ENCODE results near the gene PPP2R5E. TPM values are rescaled to one million over a fixed set of nuclear protein-coding genes. Genes with fewer than 3 reads are reported as not detected.

Gene PPP2R5E
- total and polyA plus RNA-seq, 10 of the 15 experiments (the other 5 are each of a cell fraction or from before 2014, with no cell fraction given): 11.4 to 56.2 (median 22.7) TPM

DNA sequence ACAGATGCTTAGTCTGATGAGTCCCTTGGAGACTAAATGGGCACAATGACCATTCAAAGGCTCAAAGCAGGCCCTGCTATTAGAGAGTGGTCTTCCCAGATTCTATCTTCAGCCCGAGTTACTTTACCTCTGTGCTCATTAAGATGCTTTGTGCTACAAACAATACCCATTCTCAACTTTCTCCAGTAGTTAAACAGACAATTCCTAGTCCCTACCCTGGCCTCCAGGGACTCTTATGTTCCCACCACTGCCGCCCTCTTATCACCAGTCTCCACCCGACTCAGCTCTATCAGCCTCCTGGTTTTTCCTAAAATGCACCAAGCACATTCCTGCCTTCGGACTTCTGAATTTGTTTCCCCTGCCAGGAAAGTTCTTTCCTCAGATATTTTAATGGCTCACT, 198.8 kb downstream of the PPP2R5E start (continued):
- TF ChIP-seq BHLHE40 (IDR thresholded peaks at IDR 0.05; ENCODE audit: borderline replicate concordance in 1 of 2, low read depth in 2 of 2, low read length in 1 of 2) (no peak), RUNX3 (IDR thresholded peaks at IDR 0.05; ENCODE audit: low read length) (no peak), ZBED1 (IDR thresholded peaks at IDR 0.05; ENCODE audit: borderline replicate concordance) (no peak), CHD4 (IDR thresholded peaks at IDR 0.05) (no peak)

DNA sequence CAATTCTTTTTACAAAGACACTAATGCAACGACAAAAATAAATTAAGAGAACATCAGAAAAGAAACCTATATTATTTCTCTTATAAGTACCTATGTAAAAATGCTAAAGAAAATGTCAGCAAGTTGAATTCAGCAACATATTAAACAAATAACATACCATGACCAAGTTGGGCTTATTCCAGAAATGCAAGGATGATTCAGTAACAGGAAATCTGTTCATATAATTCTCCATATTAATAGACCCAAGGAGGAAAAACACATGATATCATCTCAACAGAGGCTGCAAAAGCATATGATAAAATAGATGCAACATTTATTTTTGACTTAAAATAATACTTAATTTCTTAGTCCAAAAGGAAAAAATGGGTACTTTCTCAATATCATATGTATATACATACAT, 199.3 kb downstream of the PPP2R5E start:
- no peaks in the 10 kb centered on the region for H3K79me2 ChIP-seq (ENCODE audit: control insufficient read depth, insufficient read depth, low read length)
- FAIRE-seq (no peak), ATAC-seq (no peak), DNase-seq (ENCODE audit: low read depth, low spot score) (no peak)
- no peak overlapping the region for H3K4me2 ChIP-seq (ENCODE audit: control insufficient read depth, insufficient read depth)
- H2AFZ ChIP-seq (ENCODE audit: control insufficient read depth, low read depth, low read length): no peak overlapping the region
- CTCF ChIA-PET: no interaction called here
- SMC1A ChIA-PET (ENCODE audit: uncharacterized antibody, unreplicated experiment): no interaction called here
- no peaks in the 10 kb centered on the region for H3K36me3 ChIP-seq (ENCODE audit: control insufficient read depth in 2 of 2, insufficient read depth in 2 of 2, low read length in 1 of 2)
- POLR2A ChIA-PET: no interaction called here
- RAD21 ChIA-PET (ENCODE audit: unreplicated experiment): no interaction called here
- intact Hi-C loops (cut with micrococcal nuclease; ENCODE audit: unreplicated experiment) (no loop called here), in situ Hi-C loops (cut with MboI) (no loop called here)
- no peak for TF ChIP-seq PML (IDR thresholded peaks at IDR 0.05; ENCODE audit: low read length)
- H3K4me1 ChIP-seq (ENCODE audit: control insufficient read depth, insufficient read depth, low read length): no peaks in the 10 kb centered on the region
- no peaks in the 10 kb centered on the region for H3K9me3 ChIP-seq (replicated peaks; ENCODE audit: control insufficient read depth, insufficient read depth, low read length)
- no peak overlapping the region for H3K9ac ChIP-seq (ENCODE audit: control insufficient read depth, insufficient read depth, low read length)
- no peak overlapping the region for H3K4me3 ChIP-seq
- no TSS peak for BruUV-seq (replicated peaks)
- 5% methylated on average over 1 of the region's 1 CpG for WGBS (ENCODE audit: insufficient coverage, insufficient replicate concordance, low lambda C conversion rate, missing lambda C conversion rate)
- H3K27me3 ChIP-seq (replicated peaks in 1 of 2; ENCODE audit: control insufficient read depth in 2 of 2, insufficient read depth in 2 of 2, low read length in 1 of 2): no peaks in the 10 kb centered on the region
- H3K27ac ChIP-seq (ENCODE audit: control insufficient read depth, insufficient read depth): no peak overlapping the region
- no peaks in the 10 kb centered on the region for H4K20me1 ChIP-seq (ENCODE audit: control insufficient read depth, insufficient read depth)

DNA sequence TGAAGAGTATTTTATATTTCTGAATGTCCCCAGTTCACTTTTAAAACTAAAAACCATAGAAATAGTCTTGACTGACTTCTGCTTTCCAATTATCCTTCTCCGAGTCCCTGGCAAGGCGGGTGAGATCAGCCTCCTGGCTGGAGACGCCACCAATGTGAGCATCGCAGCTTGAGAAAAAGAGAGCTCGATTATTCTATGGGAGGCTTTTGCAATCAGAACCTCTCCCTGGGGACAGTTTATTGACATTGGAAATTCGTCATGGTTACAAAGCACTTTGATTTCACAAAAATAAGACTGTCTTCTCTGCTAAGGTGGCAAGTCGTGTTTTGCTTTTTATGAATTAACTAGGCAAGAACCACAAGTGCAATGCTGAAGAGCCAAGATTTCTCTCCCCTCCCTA, 200.8 kb downstream of the PPP2R5E start:
- no peak for DNase-seq (ENCODE audit: low read depth, low spot score)
- in situ Hi-C loops (cut with MboI): no loop called here
- WGBS (ENCODE audit: insufficient coverage, insufficient replicate concordance, low lambda C conversion rate, missing lambda C conversion rate): 63% methylated on average over 7 of the region's 7 CpGs
- ChIA-PET CTCF (no interaction called here), POLR2A (no interaction called here), SMC1A (ENCODE audit: uncharacterized antibody, unreplicated experiment) (interaction anchor here (2.0 kb wide), 1 partner anchor 12 kb away, joined by 5 read pairs; no protein-coding TSS in a partner anchor), RAD21 (ENCODE audit: unreplicated experiment) (no interaction called here)
- Histone ChIP-seq H3K36me3 (ENCODE audit: control insufficient read depth in 2 of 2, insufficient read depth in 2 of 2, low read length in 1 of 2) (no peaks in the 10 kb centered on the region), H3K4me1 (ENCODE audit: control insufficient read depth, insufficient read depth, low read length) (no peaks in the 10 kb centered on the region), H3K9me3 (replicated peaks; ENCODE audit: control insufficient read depth, insufficient read depth, low read length) (no peaks in the 10 kb centered on the region), H3K4me2 (ENCODE audit: control insufficient read depth, insufficient read depth) (no peak overlapping the region), H3K9ac (ENCODE audit: control insufficient read depth, insufficient read depth, low read length) (no peak overlapping the region), H2AFZ (ENCODE audit: control insufficient read depth, low read depth, low read length) (no peak overlapping the region), H4K20me1 (ENCODE audit: control insufficient read depth, insufficient read depth) (no peaks in the 10 kb centered on the region), H3K27me3 (replicated peaks in 1 of 2; ENCODE audit: control insufficient read depth in 2 of 2, insufficient read depth in 2 of 2, low read length in 1 of 2) (no peaks in the 10 kb centered on the region), H3K27ac (ENCODE audit: control insufficient read depth, insufficient read depth) (no peak overlapping the region), H3K79me2 (ENCODE audit: control insufficient read depth, insufficient read depth, low read length) (no peaks in the 10 kb centered on the region), H3K4me3 (no peak overlapping the region)
- intact Hi-C loops (cut with micrococcal nuclease; ENCODE audit: unreplicated experiment): no loop called here
- no peak for ATAC-seq
- no TSS peak for BruUV-seq (replicated peaks)
- FAIRE-seq: no peak
- no peak for TF ChIP-seq ESRRA (IDR thresholded peaks at IDR 0.05; ENCODE audit: low read length)
- TF ChIP-seq RB1 (IDR thresholded peaks at IDR 0.05; ENCODE audit: borderline replicate concordance): no peak
- TF ChIP-seq, protein P1, sequence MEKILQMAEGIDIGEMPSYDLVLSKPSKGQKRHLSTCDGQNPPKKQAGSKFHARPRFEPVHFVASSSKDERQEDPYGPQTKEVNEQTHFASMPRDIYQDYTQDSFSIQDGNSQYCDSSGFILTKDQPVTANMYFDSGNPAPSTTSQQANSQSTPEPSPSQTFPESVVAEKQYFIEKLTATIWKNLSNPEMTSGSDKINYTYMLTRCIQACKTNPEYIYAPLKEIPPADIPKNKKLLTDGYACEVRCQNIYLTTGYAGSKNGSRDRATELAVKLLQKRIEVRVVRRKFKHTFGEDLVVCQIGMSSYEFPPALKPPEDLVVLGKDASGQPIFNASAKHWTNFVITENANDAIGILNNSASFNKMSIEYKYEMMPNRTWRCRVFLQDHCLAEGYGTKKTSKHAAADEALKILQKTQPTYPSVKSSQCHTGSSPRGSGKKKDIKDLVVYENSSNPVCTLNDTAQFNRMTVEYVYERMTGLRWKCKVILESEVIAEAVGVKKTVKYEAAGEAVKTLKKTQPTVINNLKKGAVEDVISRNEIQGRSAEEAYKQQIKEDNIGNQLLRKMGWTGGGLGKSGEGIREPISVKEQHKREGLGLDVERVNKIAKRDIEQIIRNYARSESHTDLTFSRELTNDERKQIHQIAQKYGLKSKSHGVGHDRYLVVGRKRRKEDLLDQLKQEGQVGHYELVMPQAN (conservative IDR thresholded peaks at IDR 0.05): no peak
- no peak for TF ChIP-seq IRF3 (IDR thresholded peaks at IDR 0.05)
- no peak for TF ChIP-seq EGR1 (IDR thresholded peaks at IDR 0.05; ENCODE audit: borderline replicate concordance in 1 of 2, low read depth in 2 of 2, low read length in 2 of 2)
- TF ChIP-seq SMC3 (IDR thresholded peaks at IDR 0.05; ENCODE audit: borderline replicate concordance, low read length): no peak
- TF ChIP-seq EZH2 (IDR thresholded peaks at IDR 0.05; ENCODE audit: borderline replicate concordance, control insufficient read depth, low read depth, low read length): no peak
- no peak for TF ChIP-seq RFX5 (IDR thresholded peaks at IDR 0.05; ENCODE audit: low read depth, low read length)
- TF ChIP-seq JUND (IDR thresholded peaks at IDR 0.05; ENCODE audit: low read depth, low read length): no peak

All from GM12878 (cell line).